ENCODE measurements around the gene MYO5A.

Gene MYO5A

GRCh38 chr15:52506549-52506948 lies 22.1 kb downstream of the MYO5A start:
- Histone ChIP-seq H3K4me3 (ENCODE audit: insufficient read depth, low read depth, low read length) (no peak overlapping the region), H3K9me3 (ENCODE audit: control insufficient read depth, low read length) (no peaks in the 10 kb centered on the region), H3K27me3 (ENCODE audit: control insufficient read depth, insufficient read depth, low read length, poor library complexity, severe bottlenecking) (no peaks in the 10 kb centered on the region), H3K27ac (ENCODE audit: insufficient read depth, low read depth, low read length, poor library complexity, severe bottlenecking) (no peak overlapping the region), H3K36me3 (ENCODE audit: control insufficient read depth, insufficient read depth, low read length) (no peaks in the 10 kb centered on the region), H3K4me1 (ENCODE audit: control insufficient read depth, insufficient read depth, low read length) (no peaks in the 10 kb centered on the region)
- 78 to 79% methylated on average over 6 of the region's 6 CpGs for WGBS, 2 experiments

GRCh38 chr15:52505151-52505550 lies 23.5 kb downstream of the MYO5A start:
- no peaks in the 10 kb centered on the region for H3K27me3 ChIP-seq (ENCODE audit: control insufficient read depth, insufficient read depth, low read length, poor library complexity, severe bottlenecking)
- H3K36me3 ChIP-seq (ENCODE audit: control insufficient read depth, insufficient read depth, low read length) = no peaks in the 10 kb centered on the region
- no peak overlapping the region for H3K4me3 ChIP-seq (ENCODE audit: insufficient read depth, low read depth, low read length)
- no peak overlapping the region for H3K27ac ChIP-seq (ENCODE audit: insufficient read depth, low read depth, low read length, poor library complexity, severe bottlenecking)
- no peaks in the 10 kb centered on the region for H3K9me3 ChIP-seq (ENCODE audit: control insufficient read depth, low read length)
- no peaks in the 10 kb centered on the region for H3K4me1 ChIP-seq (ENCODE audit: control insufficient read depth, insufficient read depth, low read length)
- WGBS, 2 experiments = 93 to 94% methylated on average over 6 of the region's 6 CpGs

- Histone ChIP-seq H3K27me3 (ENCODE audit: control insufficient read depth, insufficient read depth, low read length, poor library complexity, severe bottlenecking) (no peaks in the 10 kb centered on the region), H3K36me3 (ENCODE audit: control insufficient read depth, insufficient read depth, low read length) (no peaks in the 10 kb centered on the region), H3K4me3 (ENCODE audit: insufficient read depth, low read depth, low read length) (no peak overlapping the region), H3K27ac (ENCODE audit: insufficient read depth, low read depth, low read length, poor library complexity, severe bottlenecking) (no peak overlapping the region), H3K4me1 (ENCODE audit: control insufficient read depth, insufficient read depth, low read length) (no peaks in the 10 kb centered on the region), H3K9me3 (ENCODE audit: control insufficient read depth, low read length) (no peaks in the 10 kb centered on the region)
- 91 to 95% methylated on average over 5 of the region's 5 CpGs for WGBS, 2 experiments
Measured at GRCh38 chr15:52503788-52504496, 24.7 kb downstream of the MYO5A start.

- Histone ChIP-seq H3K4me1 (ENCODE audit: control insufficient read depth, insufficient read depth, low read length) (no peaks in the 10 kb centered on the region), H3K9me3 (ENCODE audit: control insufficient read depth, low read length) (no peaks in the 10 kb centered on the region), H3K27me3 (ENCODE audit: control insufficient read depth, insufficient read depth, low read length, poor library complexity, severe bottlenecking) (no peaks in the 10 kb centered on the region), H3K36me3 (ENCODE audit: control insufficient read depth, insufficient read depth, low read length) (no peaks in the 10 kb centered on the region), H3K4me3 (ENCODE audit: insufficient read depth, low read depth, low read length) (no peak overlapping the region), H3K27ac (ENCODE audit: insufficient read depth, low read depth, low read length, poor library complexity, severe bottlenecking) (no peak overlapping the region)
- WGBS, 2 experiments = 92 to 100% methylated on average over 1 of the region's 1 CpG
Measured at GRCh38 chr15:52502608-52503007, 26.1 kb downstream of the MYO5A start.

- Histone ChIP-seq H3K36me3 (ENCODE audit: control insufficient read depth, insufficient read depth, low read length) (no peaks in the 10 kb centered on the region), H3K9me3 (ENCODE audit: control insufficient read depth, low read length) (no peaks in the 10 kb centered on the region), H3K27ac (ENCODE audit: insufficient read depth, low read depth, low read length, poor library complexity, severe bottlenecking) (no peak overlapping the region), H3K27me3 (ENCODE audit: control insufficient read depth, insufficient read depth, low read length, poor library complexity, severe bottlenecking) (no peaks in the 10 kb centered on the region), H3K4me1 (ENCODE audit: control insufficient read depth, insufficient read depth, low read length) (no peaks in the 10 kb centered on the region), H3K4me3 (ENCODE audit: insufficient read depth, low read depth, low read length) (no peak overlapping the region)
- 94 to 100% methylated on average over 2 to 3 of the region's 3 CpGs for WGBS, 2 experiments
Measured at GRCh38 chr15:52499506-52499905, 29.2 kb downstream of the MYO5A start.

GRCh38 chr15:52498706-52499105 lies 30.0 kb downstream of the MYO5A start:
- Histone ChIP-seq H3K4me3 (ENCODE audit: insufficient read depth, low read depth, low read length) (no peak overlapping the region), H3K9me3 (ENCODE audit: control insufficient read depth, low read length) (no peaks in the 10 kb centered on the region), H3K27ac (ENCODE audit: insufficient read depth, low read depth, low read length, poor library complexity, severe bottlenecking) (no peak overlapping the region), H3K36me3 (ENCODE audit: control insufficient read depth, insufficient read depth, low read length) (no peaks in the 10 kb centered on the region), H3K27me3 (ENCODE audit: control insufficient read depth, insufficient read depth, low read length, poor library complexity, severe bottlenecking) (no peaks in the 10 kb centered on the region), H3K4me1 (ENCODE audit: control insufficient read depth, insufficient read depth, low read length) (no peaks in the 10 kb centered on the region)

GRCh38 chr15:52496776-52497470 lies 31.8 kb downstream of the MYO5A start:
- Histone ChIP-seq H3K9me3 (ENCODE audit: control insufficient read depth, low read length) (no peaks in the 10 kb centered on the region), H3K4me3 (ENCODE audit: insufficient read depth, low read depth, low read length) (no peak overlapping the region), H3K36me3 (ENCODE audit: control insufficient read depth, insufficient read depth, low read length) (no peaks in the 10 kb centered on the region), H3K4me1 (ENCODE audit: control insufficient read depth, insufficient read depth, low read length) (no peaks in the 10 kb centered on the region), H3K27me3 (ENCODE audit: control insufficient read depth, insufficient read depth, low read length, poor library complexity, severe bottlenecking) (no peaks in the 10 kb centered on the region), H3K27ac (ENCODE audit: insufficient read depth, low read depth, low read length, poor library complexity, severe bottlenecking) (no peak overlapping the region)
- 91 to 93% methylated on average over 5 to 6 of the region's 6 CpGs for WGBS, 2 experiments

- no peak overlapping the region for H3K4me3 ChIP-seq (ENCODE audit: insufficient read depth, low read depth, low read length)
- H3K27ac ChIP-seq (ENCODE audit: insufficient read depth, low read depth, low read length, poor library complexity, severe bottlenecking) = no peak overlapping the region
- H3K9me3 ChIP-seq (ENCODE audit: control insufficient read depth, low read length) = no peaks in the 10 kb centered on the region
- H3K27me3 ChIP-seq (ENCODE audit: control insufficient read depth, insufficient read depth, low read length, poor library complexity, severe bottlenecking) = no peaks in the 10 kb centered on the region
- H3K4me1 ChIP-seq (ENCODE audit: control insufficient read depth, insufficient read depth, low read length) = no peaks in the 10 kb centered on the region
- 64 to 72% methylated on average over 4 of the region's 4 CpGs for WGBS, 2 experiments
- no peaks in the 10 kb centered on the region for H3K36me3 ChIP-seq (ENCODE audit: control insufficient read depth, insufficient read depth, low read length)
Measured at GRCh38 chr15:52496175-52496574, 32.5 kb downstream of the MYO5A start.

- Histone ChIP-seq H3K27me3 (ENCODE audit: control insufficient read depth, insufficient read depth, low read length, poor library complexity, severe bottlenecking) (no peaks in the 10 kb centered on the region), H3K4me3 (ENCODE audit: insufficient read depth, low read depth, low read length) (no peak overlapping the region), H3K36me3 (ENCODE audit: control insufficient read depth, insufficient read depth, low read length) (no peaks in the 10 kb centered on the region), H3K4me1 (ENCODE audit: control insufficient read depth, insufficient read depth, low read length) (no peaks in the 10 kb centered on the region), H3K9me3 (ENCODE audit: control insufficient read depth, low read length) (no peaks in the 10 kb centered on the region), H3K27ac (ENCODE audit: insufficient read depth, low read depth, low read length, poor library complexity, severe bottlenecking) (no peak overlapping the region)
Measured at GRCh38 chr15:52495125-52495524, 33.6 kb downstream of the MYO5A start.

- no peaks in the 10 kb centered on the region for H3K4me1 ChIP-seq (ENCODE audit: control insufficient read depth, insufficient read depth, low read length)
- no peaks in the 10 kb centered on the region for H3K9me3 ChIP-seq (ENCODE audit: control insufficient read depth, low read length)
- H3K27ac ChIP-seq (ENCODE audit: insufficient read depth, low read depth, low read length, poor library complexity, severe bottlenecking) = no peak overlapping the region
- no peak overlapping the region for H3K4me3 ChIP-seq (ENCODE audit: insufficient read depth, low read depth, low read length)
- WGBS, 2 experiments = 92 to 100% methylated on average over 3 of the region's 3 CpGs
- no peaks in the 10 kb centered on the region for H3K36me3 ChIP-seq (ENCODE audit: control insufficient read depth, insufficient read depth, low read length)
- H3K27me3 ChIP-seq (ENCODE audit: control insufficient read depth, insufficient read depth, low read length, poor library complexity, severe bottlenecking) = no peaks in the 10 kb centered on the region
Measured at GRCh38 chr15:52493968-52494367, 34.7 kb downstream of the MYO5A start.
